Stimulated activated memory B cell treated with anti-CD40 and anti-IgM and Interleukin-4, amounts not matched to agents 10 μg/mL and 1 μg/mL and 100 μg/mL, for 72 hours (primary cell): ENCODE results near the gene SURF4.

Source experiments
- ATAC-seq: fragments of 150-1000 bp; cut with Tn5 transposase; 2 replicates; pipeline ENCODE4 v1.10.0; 2021
- H3K27ac Mint-ChIP-seq: one replicate; pipeline ENCODE4 v1.8.0; 2022; ENCODE audit warnings: mild to moderate bottlenecking, mixed read lengths
- H3K27me3 Mint-ChIP-seq: one replicate; pipeline ENCODE4 v1.8.0; 2022; ENCODE audit warnings: mixed read lengths
- H3K36me3 Mint-ChIP-seq: one replicate; pipeline ENCODE4 v1.8.0; 2022; ENCODE audit warnings: mixed read lengths
- H3K4me1 Mint-ChIP-seq: one replicate; pipeline ENCODE4 v1.8.0; 2022; ENCODE audit warnings: mixed read lengths
- H3K4me3 Mint-ChIP-seq: one replicate; pipeline ENCODE4 v1.8.0; 2022; ENCODE audit warnings: mild to moderate bottlenecking, moderate library complexity, mixed read lengths
- H3K9me3 Mint-ChIP-seq: one replicate; pipeline ENCODE4 v1.8.0; 2022; ENCODE audit warnings: mixed read lengths

SURF4 gene

DNA sequence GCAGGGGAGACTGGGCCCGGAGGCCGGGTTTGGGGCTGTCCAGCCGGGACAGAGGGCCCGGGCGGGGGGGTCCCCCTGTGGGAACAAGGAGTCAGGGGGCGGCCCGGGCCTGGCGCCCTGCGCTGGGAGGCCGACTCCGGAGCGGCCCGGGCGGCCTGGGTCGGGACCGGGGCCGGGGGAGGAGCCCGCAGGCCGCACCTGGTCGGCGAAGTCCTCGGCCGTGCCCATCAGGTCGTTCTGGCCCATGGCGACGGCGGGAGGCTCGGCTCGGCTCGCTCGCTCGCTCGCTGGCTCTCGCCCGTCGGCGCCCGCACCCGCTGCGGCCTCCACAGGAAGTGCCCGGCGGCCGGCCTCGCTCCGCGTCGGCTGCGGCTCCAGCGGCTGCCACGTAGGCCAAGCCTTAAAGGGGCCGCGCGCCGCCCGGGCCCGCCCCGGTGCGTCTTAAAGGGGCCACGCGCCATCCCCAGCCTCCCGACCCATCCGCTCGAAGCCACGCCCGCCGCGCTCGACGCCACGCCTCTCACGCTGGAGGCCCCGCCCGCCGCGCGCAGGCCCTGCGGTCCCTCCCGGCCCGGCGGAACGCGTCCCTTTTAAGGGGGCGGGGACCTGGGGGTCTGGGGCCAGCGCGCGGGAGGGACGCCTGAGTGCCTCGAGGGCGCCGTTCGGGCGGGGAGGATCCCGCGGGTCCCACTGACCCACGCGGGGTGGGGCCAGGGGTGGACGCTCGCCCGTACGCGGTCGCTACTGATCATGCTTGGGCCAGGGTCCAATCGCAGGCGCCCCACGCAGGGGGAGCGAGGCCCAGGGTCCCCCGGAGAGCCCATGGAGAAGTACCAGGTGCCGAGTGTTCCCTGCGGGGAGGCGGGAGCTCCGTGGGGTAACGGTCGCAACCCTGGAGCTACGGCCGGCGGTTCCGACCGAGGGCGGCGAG, at the start of gene SURF4, which contains the start of gene STKLD1:
SURF4 (minus strand) TSS at position 337 of the 931 bp plus-strand sequence; CDS start at position 246, 91 bp downstream.
STKLD1 (plus strand) TSS at position 643 of the 931 bp plus-strand sequence; CDS start at position 751, 108 bp downstream.
- Mint-ChIP-seq H3K27me3 (no peaks in the 10 kb centered on the region), H3K36me3 (peaks cover under 1% of the 10 kb centered on the region), H3K27ac (peak within 1 kb of the TSS; percentile 82), H3K9me3 (no peaks in the 10 kb centered on the region), H3K4me3 (peak within 1 kb of the TSS; percentile 87), H3K4me1 (peaks cover 41% of the 10 kb centered on the region)
- ATAC-seq, result peak; percentile 98

DNA sequence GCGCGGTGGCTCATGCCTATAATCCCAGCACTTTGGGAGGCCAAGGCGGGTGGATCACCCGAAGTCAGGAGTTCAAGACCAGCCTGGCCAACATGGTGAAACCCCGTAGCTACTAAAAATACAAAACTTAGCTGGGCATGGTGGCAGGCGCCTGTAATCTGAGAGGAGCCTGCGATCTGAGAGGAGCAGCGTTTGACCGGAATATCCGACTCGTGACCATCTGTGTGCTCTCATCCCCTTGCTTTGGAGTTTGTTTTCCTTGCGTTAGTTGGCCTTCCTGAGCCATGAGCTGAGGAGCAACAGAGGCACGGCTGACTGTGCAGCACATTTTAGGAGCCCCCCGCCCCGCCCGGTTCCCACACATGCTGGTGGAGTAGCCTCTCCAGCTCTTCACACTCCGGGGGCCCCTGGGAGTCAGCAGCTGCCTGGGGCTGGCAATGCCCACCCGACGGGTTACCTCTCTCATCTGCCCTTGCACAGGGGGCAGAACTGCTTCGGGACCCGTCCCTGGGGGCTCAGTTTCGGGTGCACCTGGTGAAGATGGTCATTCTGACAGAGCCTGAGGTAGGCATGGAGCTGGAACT, 49.3 kb upstream of the SURF4 start:
- Mint-ChIP-seq H3K36me3 (no peaks in the 10 kb centered on the region), H3K9me3 (no peaks in the 10 kb centered on the region), H3K4me1 (peaks cover 29% of the 10 kb centered on the region), H3K4me3 (no peak overlapping the region), H3K27ac (no peak overlapping the region), H3K27me3 (peaks cover 20% of the 10 kb centered on the region)
- ATAC-seq, result no peak

DNA sequence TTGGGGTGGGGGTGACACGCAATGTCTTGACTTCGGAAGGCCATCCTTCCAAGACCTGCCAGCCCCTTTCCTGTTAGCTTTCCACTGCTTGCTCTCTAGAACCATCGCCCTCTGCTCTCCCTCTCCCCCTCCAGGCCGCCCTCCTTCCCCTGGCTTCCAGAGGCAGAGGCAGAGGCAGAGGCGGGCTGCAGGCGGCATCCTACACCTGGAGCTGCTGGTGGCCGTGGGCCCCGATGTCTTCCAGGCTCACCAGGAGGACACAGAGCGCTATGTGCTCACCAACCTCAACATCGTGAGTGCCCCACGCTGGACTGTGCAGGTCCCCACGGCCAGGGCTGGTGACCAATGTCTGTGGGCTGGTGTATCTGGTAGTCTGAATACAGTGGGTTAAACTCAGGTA, 48.3 kb upstream of the SURF4 start:
- Mint-ChIP-seq H3K4me1 (peaks cover 27% of the 10 kb centered on the region), H3K36me3 (peaks cover 4% of the 10 kb centered on the region), H3K27ac (no peak overlapping the region), H3K4me3 (no peak overlapping the region), H3K9me3 (peaks cover 3% of the 10 kb centered on the region), H3K27me3 (peaks cover 20% of the 10 kb centered on the region)
- ATAC-seq, result no peak

DNA sequence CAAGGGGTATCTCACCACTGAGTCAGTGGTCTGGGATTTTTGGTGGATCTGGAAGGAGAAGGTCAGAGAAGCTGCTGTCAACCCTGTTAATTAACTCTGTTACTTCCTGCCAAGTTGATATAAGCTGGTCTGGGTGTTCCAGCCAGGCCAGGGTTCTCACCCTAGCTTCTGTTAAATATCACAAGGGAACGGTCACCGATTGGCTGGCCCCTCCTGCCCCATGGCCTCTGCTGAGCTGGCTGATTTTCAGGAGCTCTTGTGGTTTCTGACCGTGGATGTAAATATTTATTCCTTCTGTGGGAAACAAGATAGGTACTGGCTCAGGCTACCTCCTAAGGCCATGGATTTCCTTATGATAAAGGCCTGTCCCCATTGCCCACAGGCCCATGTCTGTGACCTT, 47.4 kb upstream of the SURF4 start:
- Mint-ChIP-seq H3K9me3 (peaks cover 5% of the 10 kb centered on the region), H3K27ac (peak overlapping the region; percentile 87), H3K36me3 (peaks cover 10% of the 10 kb centered on the region), H3K4me3 (no peak overlapping the region), H3K4me1 (peaks cover 37% of the 10 kb centered on the region), H3K27me3 (peaks cover 20% of the 10 kb centered on the region)
- ATAC-seq, result no peak

DNA sequence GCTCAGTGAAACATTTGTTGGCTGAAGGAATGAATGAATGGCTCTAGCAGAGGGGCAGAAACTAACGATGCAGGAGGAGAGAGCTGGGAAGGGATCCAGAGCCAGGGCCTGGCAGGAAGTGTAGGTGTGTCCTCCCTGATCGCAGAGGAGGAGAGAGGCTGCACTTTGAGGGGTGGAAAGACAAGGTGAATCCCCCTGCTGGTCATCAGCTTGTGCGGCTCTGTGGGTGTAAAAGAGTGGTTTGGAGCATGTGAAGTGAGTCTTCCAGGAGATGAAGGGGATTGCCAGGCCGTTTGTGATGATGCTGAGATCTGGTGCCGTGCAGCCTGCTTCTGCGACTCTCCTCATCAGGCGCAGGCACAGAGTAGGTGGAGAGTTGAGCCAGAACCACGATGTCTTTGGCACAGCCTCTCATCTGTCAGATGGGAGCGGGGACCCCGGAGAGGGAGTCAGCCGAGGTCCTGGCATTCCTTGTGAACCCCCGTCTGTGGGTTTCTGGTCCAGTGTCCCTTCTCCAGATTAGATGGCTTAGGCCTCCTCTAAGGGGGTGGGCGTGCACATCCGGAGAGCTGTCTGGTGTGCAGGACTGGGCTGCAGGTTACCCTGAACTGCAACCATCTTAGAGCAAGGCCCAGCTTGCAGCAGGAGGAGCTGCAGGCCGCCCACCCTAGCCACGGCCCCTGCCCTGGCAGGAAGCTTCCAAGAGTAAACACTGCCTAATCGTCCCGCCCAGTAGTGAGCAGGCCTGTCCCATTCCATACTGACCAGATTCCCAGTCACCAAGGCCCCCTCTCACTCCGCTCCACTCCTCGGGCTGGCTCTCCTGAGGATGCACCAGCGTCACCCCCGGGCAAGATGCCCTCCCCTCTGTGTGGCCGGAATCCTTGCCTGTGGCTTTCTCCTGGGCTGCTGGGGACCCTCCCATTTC, 46.0 kb upstream of the SURF4 start, which contains the start of gene ADAMTS13:
ADAMTS13 (plus strand) TSS at position 753 of the 928 bp plus-strand sequence; CDS start at position 830, 77 bp downstream.
- Mint-ChIP-seq H3K4me3 (peak within 1 kb of the TSS; percentile 4), H3K27me3 (peaks cover 20% of the 10 kb centered on the region), H3K36me3 (peaks cover 10% of the 10 kb centered on the region), H3K4me1 (peaks cover 43% of the 10 kb centered on the region), H3K9me3 (peaks cover 5% of the 10 kb centered on the region), H3K27ac (peak within 1 kb of the TSS; percentile 87)
- peak; percentile 73 for ATAC-seq

DNA sequence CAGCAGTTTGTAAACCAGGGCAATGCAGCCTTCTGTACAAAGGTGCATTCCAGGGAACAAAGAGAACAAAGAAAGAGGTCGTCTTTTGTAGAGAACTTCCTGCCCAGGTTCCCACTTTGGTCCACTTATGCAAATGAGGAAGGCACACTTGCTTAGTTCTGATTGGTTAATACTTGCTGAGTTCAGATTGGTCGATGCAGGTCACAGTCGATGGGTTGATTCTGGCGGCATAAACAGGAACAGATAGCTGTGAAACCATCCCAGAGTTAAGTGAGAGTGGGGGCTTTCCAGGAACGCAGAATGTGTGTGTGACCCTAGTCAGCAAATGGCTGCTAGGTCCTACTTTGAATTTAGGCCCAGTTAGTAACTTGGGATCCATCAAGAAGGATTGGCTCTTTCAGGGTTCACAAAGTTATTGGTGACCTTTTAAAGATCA, 44.5 kb upstream of the SURF4 start:
- H3K36me3 Mint-ChIP-seq, result peaks cover 10% of the 10 kb centered on the region
- H3K4me1 Mint-ChIP-seq, result peaks cover 57% of the 10 kb centered on the region
- ATAC-seq, result peak; percentile 72
- H3K27me3 Mint-ChIP-seq, result peaks cover 13% of the 10 kb centered on the region
- H3K4me3 Mint-ChIP-seq, result no peak overlapping the region
- H3K9me3 Mint-ChIP-seq, result peaks cover 5% of the 10 kb centered on the region
- H3K27ac Mint-ChIP-seq, result peak overlapping the region; percentile 87

DNA sequence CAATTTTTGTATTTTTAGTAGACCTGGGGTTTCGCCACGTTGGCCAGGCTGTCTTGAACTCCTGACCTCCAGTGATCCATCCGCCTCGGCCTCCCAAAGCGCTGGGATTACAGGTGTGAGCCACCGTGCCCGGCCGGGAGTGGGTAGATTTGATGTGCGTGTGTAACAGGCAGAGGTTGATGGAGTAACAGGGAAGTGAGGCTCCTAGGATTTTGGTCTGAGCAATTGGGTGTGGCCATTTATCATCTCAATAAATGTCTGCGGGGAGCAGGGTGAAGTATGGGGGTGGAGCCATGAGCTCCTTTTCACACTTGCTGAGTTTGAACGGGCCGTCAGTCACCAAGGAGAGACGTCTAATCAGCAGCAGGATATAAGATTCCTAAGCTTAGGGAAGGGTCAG, 43.1 kb upstream of the SURF4 start:
- Mint-ChIP-seq H3K27me3 (no peaks in the 10 kb centered on the region), H3K4me1 (peaks cover 71% of the 10 kb centered on the region), H3K9me3 (peaks cover 5% of the 10 kb centered on the region), H3K36me3 (peaks cover 24% of the 10 kb centered on the region), H3K27ac (peak overlapping the region; percentile 99), H3K4me3 (peak overlapping the region; percentile 93)
- no peak for ATAC-seq

DNA sequence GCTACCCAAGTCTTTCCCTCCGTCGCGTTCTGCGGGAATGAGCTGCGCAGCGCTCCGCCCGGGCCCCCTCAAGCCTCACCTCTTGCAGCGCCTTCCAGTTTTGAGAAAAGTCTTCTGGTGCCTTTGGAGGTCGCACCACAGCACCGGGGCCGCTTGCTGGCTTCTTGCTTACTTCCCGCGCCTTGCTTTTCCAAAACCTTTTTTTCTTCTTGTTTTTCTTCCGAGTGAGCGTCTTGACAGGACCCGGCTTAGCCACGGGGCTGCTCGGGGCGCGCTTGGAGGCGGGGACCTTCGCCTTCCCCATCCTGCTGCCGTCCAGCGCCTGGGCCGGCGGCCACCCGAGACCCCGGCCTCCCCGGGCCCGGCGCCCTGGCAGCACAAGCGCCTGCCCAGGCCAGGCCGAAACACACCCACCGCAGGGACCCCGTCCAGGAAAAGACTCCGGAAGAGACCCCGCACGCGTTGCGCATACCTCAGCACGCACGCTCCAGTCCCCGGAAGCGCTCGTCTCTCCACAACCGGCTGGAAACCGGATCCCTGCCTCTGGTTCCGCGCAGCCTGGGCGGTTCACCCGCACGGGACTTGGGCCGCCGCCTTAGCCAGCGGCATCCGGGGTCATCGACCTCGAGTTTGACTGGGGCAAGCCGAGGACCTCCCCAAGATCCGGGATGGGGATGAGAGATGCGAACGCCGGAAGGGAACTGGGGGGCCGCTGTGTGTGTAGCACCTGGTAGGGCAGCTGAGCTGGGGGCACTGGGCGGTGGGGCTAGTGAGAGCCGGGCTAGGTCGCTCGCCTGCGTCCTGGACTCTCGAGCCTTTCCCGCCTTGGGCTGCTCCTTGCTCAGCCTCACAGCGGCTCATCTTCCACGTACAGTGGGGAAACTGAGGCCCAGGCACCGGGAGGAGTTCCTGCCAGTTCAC, 41.9 kb upstream of the SURF4 start, which contains the start of gene REXO4:
REXO4 (minus strand) TSS at position 470 of the 921 bp plus-strand sequence; CDS start at position 304, 166 bp downstream.
- peaks cover 5% of the 10 kb centered on the region for H3K9me3 Mint-ChIP-seq
- no peaks in the 10 kb centered on the region for H3K27me3 Mint-ChIP-seq
- peaks cover 34% of the 10 kb centered on the region for H3K36me3 Mint-ChIP-seq
- peak; percentile 86 for ATAC-seq
- H3K27ac Mint-ChIP-seq, result peak within 1 kb of the TSS; percentile 99
- H3K4me1 Mint-ChIP-seq, result peaks cover 76% of the 10 kb centered on the region
- peak within 1 kb of the TSS; percentile 93 for H3K4me3 Mint-ChIP-seq

DNA sequence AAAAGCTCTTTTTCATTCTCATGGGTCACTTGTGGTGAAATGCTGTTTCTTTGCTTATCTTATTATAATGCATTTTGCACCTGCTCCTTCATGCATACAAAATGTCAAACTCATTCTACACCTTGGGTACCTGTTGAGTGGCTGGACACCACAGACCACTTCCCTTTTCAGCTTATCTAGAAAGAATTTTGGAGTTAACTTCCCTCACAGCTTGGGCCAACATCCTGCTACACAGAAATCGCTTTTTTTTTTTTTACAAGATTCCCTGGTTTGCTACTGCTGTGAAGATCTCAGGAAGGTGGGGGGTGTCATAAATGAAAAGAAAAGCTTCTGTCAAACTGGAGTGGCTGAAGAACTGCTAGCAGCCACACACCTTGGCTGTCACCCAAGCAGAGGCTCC, 39.3 kb upstream of the SURF4 start:
- ATAC-seq, result no peak
- Mint-ChIP-seq H3K4me1 (peaks cover 63% of the 10 kb centered on the region), H3K9me3 (peaks cover 5% of the 10 kb centered on the region), H3K27ac (peak overlapping the region; percentile 99), H3K36me3 (peaks cover 54% of the 10 kb centered on the region), H3K4me3 (peak overlapping the region; percentile 44), H3K27me3 (no peaks in the 10 kb centered on the region)

DNA sequence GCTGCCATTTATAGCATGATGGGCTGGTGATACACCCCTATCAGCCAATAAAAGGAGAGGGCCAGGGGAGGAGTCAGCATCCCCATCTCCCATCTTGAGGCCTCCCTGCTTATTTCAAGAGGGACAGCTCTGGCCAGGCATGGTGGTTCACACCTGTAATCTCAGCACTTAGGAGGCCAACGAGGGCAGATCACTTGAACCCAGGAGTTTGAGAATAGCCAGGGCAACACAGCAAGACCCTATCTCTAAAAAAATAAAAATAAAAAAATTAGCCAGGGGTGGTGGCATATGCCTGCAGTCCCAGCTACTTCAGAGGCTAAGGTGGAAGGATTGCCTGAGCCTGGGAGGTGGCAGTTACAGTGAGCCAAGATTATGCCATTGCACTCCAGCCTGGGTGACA, 32.2 kb upstream of the SURF4 start:
- ATAC-seq, result no peak
- Mint-ChIP-seq H3K4me1 (peaks cover 31% of the 10 kb centered on the region), H3K27ac (no peak overlapping the region), H3K4me3 (no peak overlapping the region), H3K9me3 (no peaks in the 10 kb centered on the region), H3K27me3 (no peaks in the 10 kb centered on the region), H3K36me3 (peaks cover 62% of the 10 kb centered on the region)

DNA sequence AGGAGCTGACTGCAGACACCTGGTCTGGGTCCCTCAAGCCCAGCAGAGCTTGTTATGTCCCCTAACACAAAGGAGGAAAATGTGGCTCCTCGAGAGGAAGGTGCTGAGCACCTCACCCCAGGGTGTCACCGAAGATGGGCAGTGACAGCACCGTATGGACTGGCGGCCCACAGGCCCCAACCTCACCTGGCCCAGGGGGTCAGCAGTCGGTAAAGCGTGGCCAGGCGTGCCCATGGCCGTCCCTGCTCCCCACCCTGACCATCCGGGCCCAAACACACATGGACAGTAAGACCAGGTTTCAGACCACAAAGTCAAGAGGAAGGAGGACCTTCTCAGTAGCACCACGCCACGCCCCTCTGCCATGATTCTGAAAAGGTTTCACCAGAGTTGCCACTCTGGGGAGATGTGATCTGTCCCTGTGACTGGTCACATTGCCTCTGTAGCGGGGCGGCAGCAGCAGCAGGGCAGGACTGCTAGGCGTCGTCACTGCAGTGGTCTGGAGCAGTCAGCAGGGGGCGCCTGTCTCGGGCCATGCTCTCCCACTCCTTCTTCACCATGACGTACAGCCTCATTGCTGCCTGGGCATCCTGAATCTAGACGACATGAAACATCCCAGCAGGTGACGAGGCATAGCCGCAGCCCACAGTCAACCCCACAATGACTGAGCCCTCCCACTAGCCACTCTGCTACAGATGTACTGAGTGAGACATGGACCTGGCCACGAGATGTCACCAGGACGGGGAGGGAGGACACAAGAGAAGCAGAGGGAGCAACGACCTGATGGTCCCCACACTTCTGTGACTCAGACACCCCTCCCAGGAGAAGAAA, 30.8 kb upstream of the SURF4 start:
- H3K27ac Mint-ChIP-seq, result peak overlapping the region; percentile 47
- no peaks in the 10 kb centered on the region for H3K27me3 Mint-ChIP-seq

DNA sequence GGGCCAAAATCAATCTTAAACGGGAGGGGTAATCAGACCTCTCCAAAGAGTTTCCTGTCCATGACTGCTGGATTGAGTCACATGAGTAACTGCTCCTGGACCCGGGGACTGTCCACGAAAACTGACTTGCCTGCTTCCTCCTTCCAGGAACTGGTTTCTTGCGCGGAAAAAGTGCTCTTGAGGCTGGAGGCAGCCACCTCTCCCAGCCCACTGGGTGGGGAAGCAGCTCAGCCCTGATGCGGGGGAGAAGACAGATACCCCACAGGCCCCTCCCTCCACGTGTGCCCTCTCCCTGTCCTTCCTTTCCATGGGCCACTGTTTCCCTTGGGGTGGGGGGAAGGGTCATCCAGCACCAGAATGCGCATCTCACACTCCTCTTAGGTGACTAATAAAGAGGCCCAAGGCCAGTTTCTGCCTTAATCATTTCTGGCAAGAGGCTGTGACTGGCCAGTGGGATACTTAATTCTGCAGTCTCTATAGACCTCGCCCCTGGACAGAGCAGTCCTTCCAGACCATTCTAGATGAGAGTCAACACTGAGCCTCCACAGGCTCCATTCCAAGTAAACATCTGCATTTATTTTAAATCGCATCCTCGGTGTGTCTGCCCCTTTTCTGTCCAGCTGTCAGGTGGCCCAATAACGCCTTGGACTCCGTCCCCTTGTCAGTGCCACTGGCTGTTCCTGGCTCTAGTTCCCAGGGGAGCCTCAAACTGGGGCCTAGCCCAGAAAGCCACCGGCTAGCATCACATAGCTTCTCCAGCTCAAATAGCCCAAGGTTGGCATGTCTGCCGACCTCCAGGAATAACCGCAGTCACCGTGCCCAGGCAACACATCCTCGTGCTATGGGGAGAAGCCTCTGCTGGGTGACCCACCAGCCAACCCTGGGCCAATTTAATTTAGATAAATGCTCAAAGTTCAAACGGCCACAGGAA, 29.9 kb upstream of the SURF4 start:
- Mint-ChIP-seq H3K27me3 (no peaks in the 10 kb centered on the region), H3K4me3 (no peak overlapping the region), H3K36me3 (peaks cover 45% of the 10 kb centered on the region), H3K4me1 (peaks cover 25% of the 10 kb centered on the region), H3K9me3 (no peaks in the 10 kb centered on the region), H3K27ac (no peak overlapping the region)
- ATAC-seq, result no peak

More for the DNA sequence above, 30.8 kb upstream of the SURF4 start:
- Mint-ChIP-seq H3K36me3 (peaks cover 50% of the 10 kb centered on the region), H3K4me3 (no peak overlapping the region), H3K9me3 (no peaks in the 10 kb centered on the region), H3K4me1 (peaks cover 25% of the 10 kb centered on the region)
- ATAC-seq, result peak; percentile 93
